Activated naive CD4-positive, alpha-beta T cell treated with anti-CD3 and anti-CD28 coated beads, Interleukin-2, amount 50 U/mL, for 72 hours (primary cell): ENCODE results near the gene CISH. TPM values are rescaled to one million over a fixed set of nuclear protein-coding genes. Genes with fewer than 3 reads are reported as not detected.

Source experiments
- ATAC-seq, 2 donors: fragments of 150-1000 bp; cut with Tn5 transposase; 2 replicates each; pipeline ENCODE4 v1.10.0; 2021; ENCODE audit warnings: mild to moderate bottlenecking in 2 of 2, moderate library complexity in 2 of 2
- DNase-seq, 2 donors: peaks; one replicate each; pipeline ENCODE4 v3.0.0; 2021 to 2022; ENCODE audit warnings: low spot score in 2 of 2
- H3K27ac Mint-ChIP-seq, 2 donors: one replicate each; pipeline ENCODE4 v1.8.0; 2022; ENCODE audit warnings: mild to moderate bottlenecking in 2 of 2, mixed read lengths in 2 of 2
- H3K36me3 Mint-ChIP-seq, 2 donors: one replicate each; pipeline ENCODE4 v1.8.0; 2022; ENCODE audit warnings: mixed read lengths in 2 of 2
- H3K9me3 Mint-ChIP-seq, 2 donors: one replicate each; pipeline ENCODE4 v1.8.0; 2022; ENCODE audit warnings: mixed read lengths in 2 of 2
- total RNA-seq, 2 donors: library from RNA; stranded (reverse); gene quantifications; one replicate each; pipeline ENCODE4 v1.2.3, GENCODE V29; 2022

Gene CISH
- total RNA-seq, 2 donors from 2014 or later = 222 to 258 TPM

DNA sequence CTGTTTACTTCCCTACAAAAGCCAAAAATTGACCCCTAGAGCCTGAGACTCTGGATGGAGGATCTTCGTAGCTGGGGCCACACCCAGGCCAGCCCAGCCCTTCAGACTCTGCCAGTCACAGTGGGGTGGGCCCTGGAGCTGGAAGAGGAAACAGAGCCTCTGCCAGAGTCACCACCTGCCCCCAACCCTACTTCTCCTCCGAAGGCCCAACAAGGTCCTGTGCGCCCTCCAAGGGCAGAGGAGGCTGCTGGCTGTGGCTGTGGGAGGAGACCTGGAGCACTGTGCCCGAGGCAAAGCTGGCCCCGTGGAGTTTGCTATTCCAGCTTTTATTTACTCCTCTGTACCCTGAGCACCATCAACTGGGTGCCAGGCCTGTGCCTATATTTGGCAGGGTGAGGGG lies 19.0 kb downstream of the CISH start:
- Mint-ChIP-seq H3K9me3 (no peaks in the 10 kb centered on the region), H3K27ac (peak overlapping the region; percentile 98 to 99), H3K36me3 (peaks cover 10% of the 10 kb centered on the region in 2 donors)
- ATAC-seq (no peak), DNase-seq (no peak)

DNA sequence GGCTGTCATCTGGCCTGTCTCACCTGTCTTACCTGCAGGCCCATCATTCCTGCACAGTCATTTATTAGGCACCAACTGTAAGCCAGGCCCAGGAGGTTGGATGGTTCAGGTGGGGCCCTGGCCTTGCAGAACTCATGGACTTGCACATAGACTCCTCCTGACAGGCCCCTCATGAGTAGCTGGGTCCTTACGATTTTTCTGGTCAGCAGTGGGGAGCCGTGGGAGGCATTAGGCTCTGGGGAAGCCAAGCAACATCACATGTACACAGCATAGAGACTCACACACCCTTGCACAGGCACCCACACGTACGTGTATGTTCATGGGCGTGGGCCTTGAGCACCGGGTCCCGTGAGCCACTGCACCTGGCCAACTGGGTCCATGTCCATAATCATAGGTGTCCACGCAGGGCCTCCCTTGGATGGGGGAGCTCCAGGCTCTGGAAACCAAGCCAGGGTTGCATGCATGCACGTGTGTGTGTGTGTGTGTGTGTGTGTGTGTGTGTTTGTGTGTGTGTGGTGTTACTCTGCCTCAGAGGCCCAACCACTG lies 20.3 kb downstream of the CISH start:
- peak overlapping the region; percentile 98 to 99 for H3K27ac Mint-ChIP-seq
- peak; percentile 4 to 7 for ATAC-seq
- DNase-seq = no peak
- peaks cover 15% of the 10 kb centered on the region in 2 donors for H3K36me3 Mint-ChIP-seq
- H3K9me3 Mint-ChIP-seq = no peaks in the 10 kb centered on the region

DNA sequence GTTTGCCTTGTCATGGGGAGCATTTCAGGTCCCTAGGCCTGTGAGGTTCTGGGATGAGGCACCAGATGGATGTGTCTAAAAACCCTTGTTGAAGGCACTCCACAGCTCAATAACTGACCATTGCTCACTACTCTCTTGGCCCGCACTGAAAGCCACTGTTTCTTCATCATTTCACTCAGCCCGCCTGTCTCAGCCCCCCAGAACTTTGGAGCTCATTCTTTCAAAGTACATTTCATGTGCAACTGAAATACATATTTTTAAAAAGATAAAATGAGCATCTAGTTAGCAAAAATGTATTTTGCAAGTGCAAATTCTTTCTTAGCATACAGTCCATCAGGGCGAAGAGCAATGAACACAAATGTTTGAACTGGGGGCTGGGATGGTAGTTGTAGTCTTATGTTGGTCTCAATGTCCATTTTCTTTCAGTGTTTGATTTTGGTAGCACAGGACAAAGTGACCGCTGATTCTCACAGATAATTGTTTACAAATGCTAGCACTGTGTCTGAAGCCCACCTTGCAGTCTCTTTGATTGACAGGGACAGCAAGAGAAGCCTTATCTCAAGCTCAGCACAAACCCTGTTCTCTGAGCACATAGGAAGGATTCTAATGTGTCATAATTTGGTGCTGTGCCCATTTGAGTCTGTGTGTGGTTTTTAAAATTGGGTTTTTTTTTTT lies 22.7 kb downstream of the CISH start:
- H3K9me3 Mint-ChIP-seq = no peaks in the 10 kb centered on the region
- H3K36me3 Mint-ChIP-seq = peaks cover 20 to 27% of the 10 kb centered on the region in 2 donors
- DNase-seq = no peak
- ATAC-seq = no peak
- peak overlapping the region; percentile 96 to 99 for H3K27ac Mint-ChIP-seq

DNA sequence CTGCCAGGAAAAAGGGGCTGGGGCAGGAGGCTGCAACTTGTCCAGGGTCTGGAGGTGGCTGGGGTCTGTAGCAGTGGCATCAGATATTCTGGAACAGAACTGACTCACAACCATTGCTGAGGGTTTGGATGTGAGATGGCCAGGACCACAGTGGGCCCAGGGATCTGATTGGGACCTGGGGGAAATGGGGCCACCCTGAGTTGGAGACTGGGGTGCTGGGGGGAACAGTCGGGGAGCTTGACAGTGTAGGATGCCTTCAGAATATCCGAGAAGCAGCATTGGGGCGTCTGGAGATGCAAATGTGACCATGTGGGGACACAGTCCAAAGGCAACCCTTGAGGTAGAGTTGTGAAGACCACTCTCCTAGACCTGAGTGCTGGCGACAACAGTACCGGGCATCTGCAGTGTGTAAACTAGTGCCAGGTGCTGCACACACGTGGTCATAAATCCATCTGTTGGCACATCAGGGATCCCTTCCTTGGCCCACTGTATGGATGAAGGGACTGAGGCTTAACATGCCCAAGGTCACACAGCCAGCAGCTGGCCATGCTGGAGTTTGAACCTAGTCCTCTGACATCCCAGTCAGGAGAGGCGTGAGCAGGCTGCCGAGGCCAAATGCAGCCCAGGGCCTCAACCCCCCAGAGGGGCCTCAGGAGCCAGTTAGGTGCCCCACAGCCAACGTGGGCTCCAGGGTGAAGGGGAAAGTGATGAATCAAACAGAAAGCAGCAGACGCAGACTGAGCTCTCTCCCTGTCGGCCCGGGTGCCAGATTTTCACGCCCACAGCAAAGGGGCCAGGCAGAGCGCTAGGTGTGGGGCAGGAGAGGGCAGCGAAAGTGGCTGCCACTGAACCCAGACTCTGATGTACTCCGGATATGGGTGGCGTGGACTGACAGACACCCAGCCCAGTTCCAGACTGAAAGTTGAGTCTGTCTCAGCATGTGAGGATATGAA lies 23.5 kb downstream of the CISH start:
- ATAC-seq = peak; percentile 62 to 67
- H3K36me3 Mint-ChIP-seq = peaks cover 24 to 34% of the 10 kb centered on the region in 2 donors
- peak overlapping the region; percentile 96 to 99 for H3K27ac Mint-ChIP-seq
- DNase-seq = peak; percentile 80 to 88
- H3K9me3 Mint-ChIP-seq = no peaks in the 10 kb centered on the region

DNA sequence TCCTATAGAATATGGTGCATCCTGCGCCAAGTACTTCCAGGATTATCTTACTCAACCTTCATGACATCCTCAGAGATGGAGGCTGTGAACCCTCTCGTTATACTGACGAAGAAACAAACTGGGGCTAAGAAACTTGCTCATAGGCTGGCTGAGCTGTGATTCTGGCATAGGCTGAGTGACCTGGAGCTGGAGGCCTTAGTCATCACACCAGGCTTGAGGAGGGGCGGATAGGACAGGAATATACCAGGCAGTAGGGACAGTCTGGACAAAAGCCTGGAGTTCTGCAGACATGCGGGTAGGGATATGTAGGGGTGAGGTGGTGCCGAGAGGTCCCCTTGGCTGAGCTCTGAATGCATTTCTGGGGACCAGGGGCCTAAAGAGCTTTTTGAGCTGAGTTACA lies 24.2 kb downstream of the CISH start:
- Mint-ChIP-seq H3K9me3 (no peaks in the 10 kb centered on the region), H3K27ac (peak overlapping the region; percentile 96 to 99), H3K36me3 (peaks cover 25 to 36% of the 10 kb centered on the region in 2 donors)
- DNase-seq (no peak), ATAC-seq (no peak)

DNA sequence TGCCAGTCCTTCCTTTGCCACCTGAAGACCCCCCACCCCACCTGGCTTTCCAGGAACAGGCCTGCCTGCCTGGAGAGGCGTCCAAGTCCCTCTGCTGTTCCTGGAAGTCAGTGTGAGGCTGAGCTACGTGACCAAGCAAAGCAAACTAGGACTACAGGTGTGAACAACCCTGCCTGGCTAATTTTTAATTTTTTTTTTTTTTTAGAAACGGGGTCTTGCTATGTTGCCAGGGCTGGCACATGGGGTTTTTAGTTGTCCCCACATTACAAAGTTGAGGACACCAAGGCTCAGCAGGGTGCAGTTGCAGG lies 24.9 kb downstream of the CISH start:
- H3K9me3 Mint-ChIP-seq = no peaks in the 10 kb centered on the region
- DNase-seq = no peak
- peak overlapping the region; percentile 96 to 99 for H3K27ac Mint-ChIP-seq
- H3K36me3 Mint-ChIP-seq = peaks cover 30 to 42% of the 10 kb centered on the region in 2 donors
- ATAC-seq = no peak

DNA sequence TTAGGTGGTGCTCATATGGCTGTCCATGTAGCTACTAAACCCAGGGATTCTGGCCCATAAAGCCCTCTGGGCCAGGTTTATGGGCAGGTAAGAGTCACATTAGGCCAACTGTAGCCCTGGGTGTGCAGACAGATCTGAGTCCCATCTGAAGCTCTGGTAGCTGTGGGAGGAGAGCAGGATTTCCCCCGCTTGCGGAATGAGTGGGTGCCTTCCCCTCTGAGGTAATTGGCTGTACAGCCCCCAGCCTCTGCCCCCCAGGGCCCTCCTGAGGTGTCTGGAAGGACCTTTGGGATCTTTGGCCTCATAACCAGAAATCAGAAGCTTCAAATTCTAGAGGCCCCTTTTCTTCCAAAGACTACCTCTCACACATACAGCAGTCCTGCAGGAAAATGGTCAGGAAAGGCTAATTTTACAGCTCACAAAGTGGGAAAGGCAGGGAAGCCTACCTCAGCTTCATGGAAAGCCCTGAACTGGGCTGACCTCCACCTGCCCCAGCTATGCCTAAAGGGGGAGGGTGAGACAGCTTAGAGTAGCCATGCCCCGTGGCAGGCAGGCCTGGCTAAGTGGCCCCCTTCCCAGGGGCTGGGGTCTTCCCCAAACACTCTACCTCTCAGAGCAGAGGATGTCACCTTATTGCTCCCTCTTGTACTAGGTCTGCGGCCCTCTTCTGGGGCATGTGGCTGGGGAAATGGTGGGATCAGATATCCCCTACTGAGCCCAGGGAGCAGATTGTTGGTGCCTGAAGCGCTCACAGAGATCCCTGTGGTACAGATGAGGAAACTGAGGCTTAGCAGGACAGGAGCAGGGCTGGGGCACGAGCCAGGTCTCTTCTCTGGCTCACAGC lies 25.4 kb downstream of the CISH start:
- H3K9me3 Mint-ChIP-seq = no peaks in the 10 kb centered on the region
- ATAC-seq (peak in 1 of 2 donors; percentile 5), DNase-seq (no peak)
- H3K27ac Mint-ChIP-seq = peak overlapping the region; percentile 96 to 99
- H3K36me3 Mint-ChIP-seq = peaks cover 30 to 47% of the 10 kb centered on the region in 2 donors

DNA sequence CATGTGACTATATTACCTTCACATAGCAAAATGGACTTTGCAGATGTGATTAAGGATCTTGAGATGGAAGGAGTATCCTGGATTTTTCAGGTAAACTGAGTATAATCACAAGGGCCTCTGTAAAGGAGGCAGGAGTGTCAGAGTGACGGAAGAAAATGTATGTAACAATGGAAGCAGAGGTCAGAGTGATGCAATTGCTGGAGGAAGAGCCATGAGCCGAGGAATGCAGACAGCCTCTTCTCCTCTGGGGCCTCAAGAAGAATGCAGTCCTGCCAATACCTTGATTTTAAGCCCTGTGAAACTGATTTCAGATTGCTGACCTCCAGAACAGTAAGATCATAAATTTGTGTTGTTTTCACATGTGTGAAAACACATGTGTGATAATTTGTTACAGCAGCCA lies 27.2 kb downstream of the CISH start:
- ATAC-seq = no peak
- H3K36me3 Mint-ChIP-seq = peaks cover 30 to 47% of the 10 kb centered on the region in 2 donors
- H3K9me3 Mint-ChIP-seq = no peaks in the 10 kb centered on the region
- peak overlapping the region; percentile 86 to 99 for H3K27ac Mint-ChIP-seq
- DNase-seq = no peak

DNA sequence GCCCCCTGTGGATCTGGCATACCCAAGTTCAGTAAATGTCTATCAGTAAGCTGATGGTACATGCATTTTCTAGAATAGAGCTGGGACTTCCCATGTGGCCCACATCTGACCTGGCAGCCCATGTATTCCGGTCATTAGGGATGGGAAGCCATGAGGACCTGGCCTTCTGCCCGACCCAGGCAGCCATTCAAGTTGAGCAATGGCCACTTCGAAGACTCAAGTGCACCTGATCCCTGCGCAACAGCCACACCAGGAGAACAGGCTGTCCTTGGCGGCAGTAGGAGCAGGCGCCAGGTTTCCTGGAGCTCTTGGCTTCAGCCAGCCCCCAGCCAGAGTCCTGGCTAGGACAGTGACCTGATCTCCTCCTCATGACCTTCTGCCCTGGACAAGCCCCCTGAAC lies 27.7 kb downstream of the CISH start:
- peak overlapping the region; percentile 86 to 99 for H3K27ac Mint-ChIP-seq
- H3K9me3 Mint-ChIP-seq = no peaks in the 10 kb centered on the region
- H3K36me3 Mint-ChIP-seq = peaks cover 30 to 51% of the 10 kb centered on the region in 2 donors
- ATAC-seq (no peak), DNase-seq (no peak)

DNA sequence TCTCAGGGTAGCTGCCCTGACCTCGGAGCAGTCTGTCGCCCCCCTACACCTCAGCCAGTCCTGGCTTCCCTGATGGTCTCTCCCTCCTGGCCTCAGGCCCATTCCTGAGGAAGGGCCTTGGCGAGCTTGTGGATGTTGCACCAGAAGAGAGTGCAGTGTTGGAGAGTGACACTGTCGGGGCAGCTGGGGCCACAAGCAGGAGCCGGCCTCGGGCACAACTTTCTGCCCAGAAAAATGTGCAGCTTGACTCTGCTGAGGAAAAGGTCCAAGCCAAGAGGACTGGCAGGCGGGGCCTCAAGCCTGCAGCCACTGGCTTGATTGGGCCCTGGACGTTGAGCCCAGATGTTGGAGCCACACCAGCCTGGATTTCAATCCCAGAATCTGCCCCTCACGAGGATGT lies 29.5 kb downstream of the CISH start:
- DNase-seq (no peak), ATAC-seq (no peak)
- Mint-ChIP-seq H3K27ac (peak overlapping the region; percentile 10 to 70), H3K36me3 (peaks cover 41 to 44% of the 10 kb centered on the region in 2 donors), H3K9me3 (no peaks in the 10 kb centered on the region)

DNA sequence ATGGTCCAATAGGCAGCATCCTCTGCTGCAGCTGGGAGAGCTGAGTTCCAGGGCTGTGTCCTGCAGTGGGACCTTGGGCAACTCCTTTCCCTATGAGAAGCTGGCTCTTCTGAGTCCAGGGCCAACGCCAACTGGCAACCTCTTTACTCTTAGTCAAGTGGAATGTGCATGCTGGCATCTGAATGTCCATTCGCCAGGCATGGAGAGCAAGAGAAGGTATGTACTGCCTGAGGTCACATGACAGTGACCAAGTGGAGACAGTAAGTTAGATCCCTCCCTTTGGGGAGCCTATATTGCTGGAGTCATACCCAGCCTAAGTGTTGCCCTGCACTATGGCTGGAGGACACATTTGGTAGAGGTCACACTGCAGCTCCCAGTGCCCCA lies 30.1 kb downstream of the CISH start:
- Mint-ChIP-seq H3K36me3 (peaks cover 40 to 47% of the 10 kb centered on the region in 2 donors), H3K27ac (peak overlapping the region in 1 of 2 donors; percentile 74), H3K9me3 (no peaks in the 10 kb centered on the region)
- DNase-seq = no peak
- no peak for ATAC-seq

DNA sequence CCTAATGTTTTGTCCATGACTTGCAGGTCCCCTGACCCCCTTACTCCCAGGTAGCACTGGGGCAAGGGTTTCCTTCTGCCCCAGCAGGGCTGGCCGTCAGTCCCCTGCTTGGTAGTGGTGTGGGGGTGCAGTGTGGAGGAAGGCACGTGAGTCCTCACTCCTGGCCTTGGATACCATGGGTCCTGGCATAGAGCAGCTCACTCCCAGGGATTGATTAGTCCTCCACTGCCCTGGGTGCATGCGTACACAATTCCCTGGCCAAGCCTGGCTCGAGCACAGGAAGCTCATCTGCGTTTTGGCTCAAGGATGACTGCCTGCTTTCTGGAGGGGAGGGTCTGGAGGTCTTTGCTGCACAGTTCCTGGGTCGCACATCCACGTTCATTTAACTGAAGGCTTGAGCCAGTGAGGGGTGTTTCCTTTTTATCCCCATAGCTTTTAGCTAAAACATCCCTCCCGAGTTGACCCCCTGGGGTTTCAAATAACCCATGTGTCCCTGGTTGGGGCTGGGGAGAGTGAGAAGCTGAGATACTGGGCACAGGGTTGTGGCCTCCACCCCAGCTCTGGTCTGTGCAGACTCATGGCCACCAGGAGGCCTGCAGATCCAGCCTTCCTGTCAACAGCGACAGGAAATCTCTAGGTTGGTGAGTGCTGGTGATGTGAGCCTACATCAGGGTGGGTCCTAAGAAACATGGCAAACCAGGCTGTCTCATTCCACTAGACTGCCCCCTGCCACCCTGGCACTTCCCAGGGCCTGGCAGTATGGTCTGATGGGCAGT lies 30.7 kb downstream of the CISH start:
- Mint-ChIP-seq H3K27ac (peak overlapping the region; percentile 36 to 74), H3K9me3 (no peaks in the 10 kb centered on the region), H3K36me3 (peaks cover 40 to 53% of the 10 kb centered on the region in 2 donors)
- no peak for ATAC-seq
- no peak for DNase-seq

DNA sequence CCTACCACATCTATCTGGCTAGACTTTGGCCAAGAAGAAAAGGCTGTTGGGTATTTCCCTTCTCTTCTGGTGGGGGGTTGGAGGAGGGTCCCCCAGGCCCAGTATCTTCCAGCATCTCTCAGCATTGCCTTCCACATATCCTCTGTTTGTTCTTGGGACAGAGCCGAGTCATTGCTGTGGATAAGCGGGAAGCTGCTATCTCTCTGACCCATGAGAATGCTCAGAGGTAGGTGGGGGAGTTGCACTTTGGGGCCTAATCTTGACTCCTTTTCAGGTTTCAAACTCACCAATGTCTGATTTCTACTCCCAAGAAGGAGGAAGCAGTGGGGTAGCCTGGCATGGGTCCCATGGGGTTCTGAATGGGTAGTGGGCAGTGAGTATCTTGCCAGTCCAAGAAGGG lies 34.2 kb downstream of the CISH start:
- DNase-seq (no peak), ATAC-seq (no peak)
- Mint-ChIP-seq H3K27ac (peak overlapping the region; percentile 63 to 65), H3K36me3 (peaks cover 33 to 36% of the 10 kb centered on the region in 2 donors), H3K9me3 (no peaks in the 10 kb centered on the region)

DNA sequence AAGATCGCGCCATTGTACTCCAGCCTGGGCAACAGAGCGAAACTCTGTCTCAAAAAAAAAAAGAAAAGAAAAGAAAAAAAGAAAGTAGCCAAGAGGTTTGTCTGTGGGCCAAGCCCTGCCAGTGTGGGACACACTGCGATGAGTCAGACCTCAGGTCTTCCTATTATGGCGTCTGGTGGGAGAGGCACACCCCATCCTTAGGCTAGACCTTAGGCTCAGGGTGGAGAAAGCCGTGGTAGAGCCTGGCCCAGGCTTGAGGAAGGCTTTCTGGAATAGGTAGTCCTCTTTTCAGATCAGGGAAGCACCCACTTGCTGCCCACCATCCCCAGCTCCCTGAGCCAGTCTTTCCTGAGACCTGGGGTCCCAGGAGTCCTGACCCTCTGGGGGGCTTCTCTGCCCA lies 36.2 kb downstream of the CISH start:
- no peak for DNase-seq
- Mint-ChIP-seq H3K9me3 (no peaks in the 10 kb centered on the region), H3K36me3 (peaks cover 38 to 43% of the 10 kb centered on the region in 2 donors), H3K27ac (peak overlapping the region; percentile 89 to 99)
- no peak for ATAC-seq

DNA sequence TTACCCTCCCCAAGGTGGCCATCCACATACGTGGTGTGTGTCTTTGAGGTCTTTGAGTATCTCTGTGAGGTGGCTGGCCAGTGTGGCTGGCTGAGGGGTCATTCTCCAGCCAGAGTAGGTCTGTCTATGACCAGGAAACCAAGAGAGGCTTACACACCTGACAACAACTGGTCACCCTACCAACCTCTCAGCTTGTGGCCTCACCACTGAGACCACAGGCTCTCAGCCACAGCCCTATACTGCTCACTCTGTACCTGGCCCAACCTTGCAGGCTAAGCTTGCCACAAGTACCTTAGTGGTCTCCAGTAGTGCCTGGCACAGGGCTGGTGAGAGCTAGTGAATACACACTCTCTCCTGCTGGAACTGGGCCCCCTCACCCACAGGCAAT lies 37.1 kb downstream of the CISH start:
- Mint-ChIP-seq H3K9me3 (no peaks in the 10 kb centered on the region), H3K27ac (peak overlapping the region; percentile 89 to 99), H3K36me3 (peaks cover 47 to 52% of the 10 kb centered on the region in 2 donors)
- DNase-seq = peak in 1 of 2 donors; percentile 87
- ATAC-seq = peak in 1 of 2 donors; percentile 60
